B cell (primary cell): ENCODE measurements around the gene MIPOL1.

ENCODE experiments used
- CTCF ChIP-seq: fragments of 200-600 bp; IDR thresholded peaks from one replicate; pipeline ENCODE4 v1.8.0; 2022; ENCODE audit warnings: antibody characterized with exemption, mild to moderate bottlenecking
- EZH2 ChIP-seq: IDR thresholded peaks from 2 replicates; pipeline ENCODE4 v1.6.1; 2012; ENCODE audit warnings: borderline replicate concordance, low read depth, mild to moderate bottlenecking, moderate library complexity, low read length; ENCODE audit not compliant: insufficient read depth, poor library complexity, severe bottlenecking

- no peak for TF ChIP-seq CTCF
- TF ChIP-seq EZH2, result no peak
Observed at GRCh38 chr14:37587131-37587803, 389.5 kb downstream of the MIPOL1 start.
